ENCODE data around the gene MXRA8.
A peak's percentile ranks its signal among the peaks of the same experiment; 100 is the strongest.

The MXRA8 gene

GRCh38 chr1:1352786-1353388 lies 5.5 kb downstream of the MXRA8 start:
- peaks cover 3% of the 10 kb centered on the region for H3K79me1 ChIP-seq (replicated peaks; ENCODE audit: low read length, poor library complexity, severe bottlenecking)
- H3K9me3 ChIP-seq (ENCODE audit: control insufficient read depth, low read length): no peaks in the 10 kb centered on the region
- no peaks in the 10 kb centered on the region for H3K27me3 ChIP-seq (ENCODE audit: control insufficient read depth in 1 of 2, insufficient read depth in 1 of 2, low read length in 2 of 2)
- 60% methylated on average over 4 of the region's 5 CpGs for WGBS
- H4K91ac ChIP-seq (ENCODE audit: low read length): no peak overlapping the region
- H3K4me2 ChIP-seq (ENCODE audit: low read length, poor library complexity, severe bottlenecking): no peak overlapping the region
- H3K4ac ChIP-seq (ENCODE audit: low read depth in 1 of 2, low read length in 2 of 2): no peak overlapping the region
- H3K36me3 ChIP-seq (ENCODE audit: control insufficient read depth in 1 of 2, insufficient read depth in 2 of 2, low read depth in 1 of 2, low read length in 2 of 2): peaks cover 32 to 44% of the 10 kb centered on the region in 2 experiments
- no peak overlapping the region for H2AFZ ChIP-seq (ENCODE audit: low read depth, low read length)
- H3K4me3 ChIP-seq (ENCODE audit: insufficient read depth in 1 of 2, low read depth in 1 of 2, low read length in 2 of 2): peak overlapping the region in 1 of 2 experiments; percentile 55
- peak overlapping the region; percentile 53 for H3K9ac ChIP-seq (ENCODE audit: low read length)
- no peak overlapping the region for H4K8ac ChIP-seq (ENCODE audit: low read length)
- no peak overlapping the region for H2BK5ac ChIP-seq (ENCODE audit: low read depth, low read length, poor library complexity, severe bottlenecking)
- H2BK120ac ChIP-seq (ENCODE audit: low read depth, low read length): no peak overlapping the region
- peak overlapping the region; percentile 2 for H2AK5ac ChIP-seq (ENCODE audit: low read length, severe bottlenecking)
- H3K14ac ChIP-seq (ENCODE audit: low read length in 2 of 2): no peak overlapping the region
- H3K4me1 ChIP-seq (ENCODE audit: control insufficient read depth, insufficient read depth, low read depth, low read length): peaks cover 64% of the 10 kb centered on the region
- no peak overlapping the region for H3K18ac ChIP-seq (ENCODE audit: low read depth in 1 of 2, low read length in 2 of 2)
- H2BK15ac ChIP-seq (ENCODE audit: low read depth, poor library complexity, severe bottlenecking): no peak overlapping the region
- peak overlapping the region in 1 of 2 experiments; percentile 29 for H2BK12ac ChIP-seq (ENCODE audit: low read length in 2 of 2)
- peak overlapping the region in 1 of 2 experiments; percentile 48 for H3K23ac ChIP-seq (ENCODE audit: low read length in 2 of 2)
- DNase-seq: no peak
- no peak overlapping the region for H3K27ac ChIP-seq (ENCODE audit: low read length, poor library complexity, severe bottlenecking)

GRCh38 chr1:1351511-1352427 lies 6.6 kb downstream of the MXRA8 start:
- Histone ChIP-seq H3K4me1 (ENCODE audit: control insufficient read depth, insufficient read depth, low read depth, low read length) (peaks cover 72% of the 10 kb centered on the region), H3K4me3 (ENCODE audit: insufficient read depth in 1 of 2, low read depth in 1 of 2, low read length in 2 of 2) (peak overlapping the region in 1 of 2 experiments; percentile 55), H3K36me3 (ENCODE audit: control insufficient read depth in 1 of 2, insufficient read depth in 2 of 2, low read depth in 1 of 2, low read length in 2 of 2) (peaks cover 32 to 42% of the 10 kb centered on the region in 2 experiments), H3K14ac (ENCODE audit: low read length in 2 of 2) (no peak overlapping the region), H3K4ac (ENCODE audit: low read depth in 1 of 2, low read length in 2 of 2) (no peak overlapping the region), H3K27me3 (ENCODE audit: control insufficient read depth in 1 of 2, insufficient read depth in 1 of 2, low read length in 2 of 2) (no peaks in the 10 kb centered on the region), H2BK5ac (ENCODE audit: low read depth, low read length, poor library complexity, severe bottlenecking) (no peak overlapping the region), H3K4me2 (ENCODE audit: low read length, poor library complexity, severe bottlenecking) (no peak overlapping the region), H3K79me1 (replicated peaks; ENCODE audit: low read length, poor library complexity, severe bottlenecking) (peaks cover 3% of the 10 kb centered on the region), H3K23ac (ENCODE audit: low read length in 2 of 2) (peak overlapping the region in 1 of 2 experiments; percentile 34), H3K9me3 (ENCODE audit: control insufficient read depth, low read length) (no peaks in the 10 kb centered on the region), H4K8ac (ENCODE audit: low read length) (peak overlapping the region; percentile 1), H2AFZ (ENCODE audit: low read depth, low read length) (no peak overlapping the region), H3K27ac (ENCODE audit: low read length, poor library complexity, severe bottlenecking) (no peak overlapping the region), H2AK5ac (ENCODE audit: low read length, severe bottlenecking) (no peak overlapping the region), H3K18ac (ENCODE audit: low read depth in 1 of 2, low read length in 2 of 2) (no peak overlapping the region), H2BK120ac (ENCODE audit: low read depth, low read length) (no peak overlapping the region), H2BK15ac (ENCODE audit: low read depth, poor library complexity, severe bottlenecking) (no peak overlapping the region), H2BK12ac (ENCODE audit: low read length in 2 of 2) (no peak overlapping the region), H4K91ac (ENCODE audit: low read length) (peak overlapping the region; percentile 28), H3K9ac (ENCODE audit: low read length) (peak overlapping the region; percentile 53)
- peak; percentile 54 for DNase-seq
- 51% methylated on average over 29 of the region's 29 CpGs for WGBS

DNA sequence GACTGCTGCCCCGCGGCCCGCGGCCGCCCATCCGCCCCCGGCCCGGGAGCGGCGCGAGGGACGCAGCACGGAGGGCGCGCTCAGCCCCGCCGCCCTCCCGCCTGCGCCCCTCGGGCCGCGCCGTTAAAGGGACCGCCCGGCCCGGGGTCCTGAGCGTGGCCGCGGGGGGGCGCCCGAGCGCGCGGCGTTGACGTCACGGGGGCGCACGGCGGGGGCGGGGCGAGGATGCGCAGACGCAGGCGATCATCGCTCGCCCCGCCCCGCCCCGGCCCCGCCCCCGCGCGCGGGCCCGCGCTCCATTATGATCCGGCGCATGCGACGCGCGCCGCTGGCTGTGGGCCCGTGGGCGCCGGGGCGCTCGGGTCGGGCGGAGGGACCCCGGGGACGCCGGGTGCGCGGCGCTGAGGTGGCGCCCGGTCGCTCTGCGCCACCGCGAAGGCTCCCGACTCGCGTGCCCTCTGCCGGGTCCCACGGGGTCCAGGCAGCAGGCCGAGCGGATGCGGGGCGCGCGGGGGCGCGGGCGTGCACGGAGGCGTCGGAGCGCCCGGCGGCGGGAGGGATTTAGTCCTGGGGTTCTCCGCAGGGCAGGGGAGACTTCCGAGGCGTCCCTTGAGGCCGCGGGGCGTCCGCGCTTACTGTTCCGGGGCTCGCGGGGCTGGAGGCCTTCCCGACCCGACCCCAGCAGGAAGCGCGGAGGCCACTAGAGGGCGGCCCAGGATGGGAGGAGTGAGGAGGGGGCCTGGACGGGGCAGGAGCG lies 8.9 kb downstream of the MXRA8 start, which contains the start of gene DVL1:
Gene DVL1 (minus strand): TSS at position 163 of the 757 bp plus-strand sequence. CDS start 353 bp downstream, outside the sequence.
- peaks cover 74% of the 10 kb centered on the region for H3K4me1 ChIP-seq (ENCODE audit: control insufficient read depth, insufficient read depth, low read depth, low read length)
- H3K79me1 ChIP-seq (replicated peaks; ENCODE audit: low read length, poor library complexity, severe bottlenecking): peaks cover 6% of the 10 kb centered on the region
- H2BK15ac ChIP-seq (ENCODE audit: low read depth, poor library complexity, severe bottlenecking): peak within 1 kb of the TSS; percentile 20
- H3K27me3 ChIP-seq (ENCODE audit: control insufficient read depth in 1 of 2, insufficient read depth in 1 of 2, low read length in 2 of 2): no peaks in the 10 kb centered on the region
- peak within 1 kb of the TSS in 1 of 2 experiments; percentile 97 for H3K23ac ChIP-seq (ENCODE audit: low read length in 2 of 2)
- peak within 1 kb of the TSS; percentile 75 for H3K27ac ChIP-seq (ENCODE audit: low read length, poor library complexity, severe bottlenecking)
- H4K8ac ChIP-seq (ENCODE audit: low read length): peak within 1 kb of the TSS; percentile 85
- peak within 1 kb of the TSS; percentile 18 to 99 for H3K14ac ChIP-seq (ENCODE audit: low read length in 2 of 2)
- peak within 1 kb of the TSS; percentile 89 for H3K9ac ChIP-seq (ENCODE audit: low read length)
- peak within 1 kb of the TSS; percentile 91 for H4K91ac ChIP-seq (ENCODE audit: low read length)
- H2BK120ac ChIP-seq (ENCODE audit: low read depth, low read length): peak within 1 kb of the TSS; percentile 92
- H2AFZ ChIP-seq (ENCODE audit: low read depth, low read length): peak within 1 kb of the TSS; percentile 57
- peaks cover 29 to 41% of the 10 kb centered on the region in 2 experiments for H3K36me3 ChIP-seq (ENCODE audit: control insufficient read depth in 1 of 2, insufficient read depth in 2 of 2, low read depth in 1 of 2, low read length in 2 of 2)
- H3K4ac ChIP-seq (ENCODE audit: low read depth in 1 of 2, low read length in 2 of 2): peak within 1 kb of the TSS; percentile 82 to 91
- H2AK5ac ChIP-seq (ENCODE audit: low read length, severe bottlenecking): no peak within 1 kb of the TSS
- DNase-seq: peak; percentile 61
- 1% methylated on average over 55 of the region's 122 CpGs for WGBS
- H3K18ac ChIP-seq (ENCODE audit: low read depth in 1 of 2, low read length in 2 of 2): peak within 1 kb of the TSS; percentile 87 to 97
- H3K9me3 ChIP-seq (ENCODE audit: control insufficient read depth, low read length): no peaks in the 10 kb centered on the region
- peak within 1 kb of the TSS in 1 of 2 experiments; percentile 76 for H2BK12ac ChIP-seq (ENCODE audit: low read length in 2 of 2)
- peak within 1 kb of the TSS; percentile 84 to 91 for H3K4me3 ChIP-seq (ENCODE audit: insufficient read depth in 1 of 2, low read depth in 1 of 2, low read length in 2 of 2)
- peak within 1 kb of the TSS; percentile 53 for H2BK5ac ChIP-seq (ENCODE audit: low read depth, low read length, poor library complexity, severe bottlenecking)
- H3K4me2 ChIP-seq (ENCODE audit: low read length, poor library complexity, severe bottlenecking): peak within 1 kb of the TSS; percentile 96
